Measurements from ENCODE around the gene SRBD1. TPM values are rescaled to one million over a fixed set of nuclear protein-coding genes. Genes with fewer than 3 reads are reported as not detected.

SRBD1 gene
- total RNA-seq, 1 donor from 2014 or later: 13.1 TPM

- no peak for DNase-seq (ENCODE audit: low read depth)
These were observed 20.9 kb upstream of the SRBD1 start for GRCh38 chr2:45631955-45632354.

DNA sequence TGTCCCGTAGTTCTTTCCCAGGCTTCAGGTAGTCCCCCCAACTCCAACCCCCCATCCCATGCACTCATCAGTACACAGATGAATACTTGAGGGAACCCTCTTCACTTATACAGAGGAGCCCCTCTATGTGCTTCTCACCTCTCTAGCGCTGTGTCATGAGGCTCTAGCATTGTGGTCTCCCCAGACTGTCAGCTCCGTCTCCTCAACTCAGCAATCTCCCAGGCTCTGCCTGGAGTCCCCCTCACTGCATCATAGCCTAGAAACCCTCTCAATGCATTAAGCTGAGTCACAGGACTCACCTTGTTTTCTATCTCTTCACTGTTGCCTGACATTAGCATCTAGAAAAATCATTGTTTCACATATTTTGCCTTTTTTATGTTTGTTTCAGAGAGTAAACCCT lies 20.3 kb upstream of the SRBD1 start:
- DNase-seq (ENCODE audit: low read depth): no peak

GRCh38 chr2:45629971-45630370 lies 18.9 kb upstream of the SRBD1 start:
- no peak for DNase-seq (ENCODE audit: low read depth)

DNA sequence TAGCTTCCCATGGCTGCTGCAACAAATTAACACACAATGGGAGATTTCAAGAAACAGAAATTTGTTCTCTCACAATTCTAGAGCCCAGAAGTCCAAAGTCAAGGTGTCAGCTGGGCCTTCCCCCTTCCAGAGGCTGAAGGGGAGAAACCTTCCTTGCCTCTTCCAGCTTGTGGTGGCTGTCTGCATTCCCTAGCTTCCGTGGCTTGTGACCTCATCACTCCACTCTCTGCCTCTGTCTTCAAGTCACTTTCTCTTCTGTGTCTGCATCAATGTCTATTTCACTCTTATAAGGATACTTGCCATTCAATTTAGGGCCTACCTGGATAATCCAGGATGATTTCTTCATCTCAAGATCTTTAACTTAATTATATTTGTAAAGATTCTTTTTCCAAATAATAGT lies 16.8 kb upstream of the SRBD1 start:
- peak; percentile 60 for DNase-seq (ENCODE audit: low read depth)

- DNase-seq (ENCODE audit: low read depth): no peak
These were observed 15.5 kb upstream of the SRBD1 start for GRCh38 chr2:45626387-45627221.

- DNase-seq (ENCODE audit: low read depth): no peak
These were observed 14.8 kb upstream of the SRBD1 start for GRCh38 chr2:45625824-45626223.

DNA sequence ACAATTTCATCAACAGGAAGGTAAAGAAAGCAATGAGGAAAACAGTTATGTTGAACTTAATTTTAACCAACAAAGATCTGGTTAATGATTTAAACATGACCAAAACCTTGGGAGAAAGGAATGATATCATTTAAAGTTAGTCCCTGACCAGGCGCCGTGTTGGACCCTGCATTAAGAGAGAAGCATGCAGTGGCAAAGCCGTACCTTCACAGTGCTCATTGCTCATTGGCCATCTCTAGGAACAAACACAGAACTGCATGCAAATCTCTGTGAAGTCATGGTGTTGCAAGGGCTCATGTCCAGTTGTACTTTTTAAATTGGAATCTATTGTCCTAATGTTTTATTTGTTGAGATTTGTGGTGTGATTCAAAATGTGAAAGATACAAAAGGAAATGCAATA lies 12.0 kb upstream of the SRBD1 start:
- no peak for DNase-seq (ENCODE audit: low read depth)

DNA sequence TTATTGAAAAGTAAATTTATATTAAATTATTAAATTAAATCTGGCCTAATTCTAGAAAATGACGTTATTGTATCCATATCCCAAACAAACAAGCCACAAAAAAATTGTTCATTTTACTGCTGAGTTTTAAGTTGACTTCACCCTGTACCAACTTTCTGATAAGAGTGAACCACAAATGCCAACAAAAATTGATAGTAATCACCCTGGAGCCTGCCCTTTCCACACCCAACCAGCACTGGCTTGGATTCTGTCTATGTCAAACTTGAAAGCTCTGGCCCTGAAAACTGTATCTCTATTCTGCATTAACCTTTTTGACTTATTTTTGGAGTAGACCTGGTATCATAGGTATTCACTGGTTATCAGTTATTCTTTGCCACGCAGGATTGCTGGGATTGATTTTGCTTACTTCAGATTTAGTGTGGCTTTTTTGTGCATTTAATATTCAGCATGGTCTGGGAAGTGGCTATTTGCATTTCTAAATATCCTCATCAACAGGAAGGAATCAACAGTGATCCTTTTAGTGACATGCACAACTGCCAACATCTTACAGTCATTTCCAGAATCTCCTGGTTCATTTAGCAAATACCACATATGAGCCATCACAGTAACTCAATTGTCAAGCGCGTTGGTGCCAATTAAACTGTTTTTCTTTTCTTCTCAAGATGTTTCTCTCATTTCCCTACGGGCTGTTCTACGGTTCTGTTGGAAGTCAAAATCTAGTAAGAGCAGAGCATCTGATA lies 11.4 kb upstream of the SRBD1 start:
- DNase-seq (ENCODE audit: low read depth): no peak

GRCh38 chr2:45617496-45617895 lies 6.4 kb upstream of the SRBD1 start:
- no peak for DNase-seq (ENCODE audit: low read depth)

- peak; percentile 13 for DNase-seq (ENCODE audit: low read depth)
These were observed 5.8 kb upstream of the SRBD1 start for GRCh38 chr2:45616658-45617411.

GRCh38 chr2:45614871-45615415 lies 3.9 kb upstream of the SRBD1 start:
- no peak for DNase-seq (ENCODE audit: low read depth)

DNA sequence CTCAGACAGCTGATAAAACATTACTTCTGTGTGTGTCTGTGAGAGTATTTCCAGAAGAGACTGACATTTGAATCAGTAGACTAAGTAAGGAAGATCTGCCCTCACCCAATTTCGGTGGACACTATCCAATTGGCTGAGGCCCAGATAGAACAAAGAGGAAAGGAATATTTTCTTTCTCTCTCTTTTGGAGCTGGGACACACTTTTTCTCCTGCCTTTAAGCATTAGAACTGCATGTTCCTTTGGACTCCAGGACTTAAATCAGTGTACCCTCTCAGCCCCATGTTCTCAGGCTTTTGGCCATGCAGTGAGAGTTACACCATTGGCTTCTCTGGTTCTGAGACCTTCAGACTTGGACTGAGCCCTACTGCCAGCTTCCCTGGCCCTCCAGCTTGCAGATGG lies 3.3 kb upstream of the SRBD1 start:
- DNase-seq (ENCODE audit: low read depth): peak; percentile 15

GRCh38 chr2:45612731-45613130 lies 1.7 kb upstream of the SRBD1 start:
- DNase-seq (ENCODE audit: low read depth): no peak

DNA sequence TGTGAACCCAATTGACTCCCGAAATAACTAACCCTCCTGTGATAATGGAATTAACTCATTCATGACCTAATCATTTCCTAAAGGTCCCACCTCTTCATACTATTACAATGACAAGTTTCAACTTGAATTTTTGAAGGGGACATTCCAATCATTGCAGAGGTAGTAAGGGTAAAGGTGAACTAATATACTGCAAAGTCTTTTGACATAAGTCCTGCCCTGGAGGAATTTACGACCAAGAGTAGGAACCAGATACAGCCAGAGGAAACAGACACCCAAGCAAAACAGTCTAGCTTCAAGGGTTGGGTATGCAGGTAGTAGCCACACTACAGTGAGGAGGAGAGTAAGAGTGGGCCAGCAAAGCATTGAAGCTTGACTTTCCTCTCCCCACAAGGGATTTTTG lies 1.2 kb upstream of the SRBD1 start:
- no peak for DNase-seq (ENCODE audit: low read depth)

DNA sequence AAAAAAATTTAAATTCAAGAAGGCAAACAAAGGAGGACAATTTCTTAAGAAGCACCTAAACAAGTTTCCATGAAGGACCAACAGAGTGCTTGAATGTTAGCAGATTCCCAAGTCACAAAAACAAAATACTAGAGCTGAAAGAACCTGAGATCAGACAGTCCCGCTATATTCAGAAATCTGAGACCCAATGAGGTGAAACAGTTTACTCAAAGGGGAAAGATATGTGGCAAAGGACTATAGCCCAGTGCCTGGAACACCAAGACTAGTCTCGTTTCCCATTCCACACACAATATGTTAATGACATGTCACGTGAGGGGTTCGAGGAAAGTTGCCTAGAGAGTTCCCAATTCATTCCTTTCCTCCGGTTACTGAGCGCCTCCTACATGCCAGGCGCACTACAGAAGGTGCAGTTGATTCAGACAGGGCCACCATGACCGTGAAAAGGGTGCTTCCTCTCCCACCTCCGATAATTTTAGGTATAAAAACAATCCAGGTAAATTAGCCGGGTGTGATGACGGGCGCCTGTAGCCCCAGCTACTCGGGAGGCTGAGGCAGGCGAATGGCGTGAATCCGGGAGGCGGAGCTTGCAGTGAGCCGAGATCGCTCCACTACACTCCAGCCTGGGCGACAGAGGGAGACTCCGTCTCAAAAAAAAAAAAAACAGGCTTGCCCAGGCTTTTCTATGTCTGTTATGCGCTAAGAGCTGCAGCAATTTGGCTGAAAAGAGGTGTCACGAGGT lies 617 bp downstream of the SRBD1 start:
- DNase-seq (ENCODE audit: low read depth): peak; percentile 85

DNA sequence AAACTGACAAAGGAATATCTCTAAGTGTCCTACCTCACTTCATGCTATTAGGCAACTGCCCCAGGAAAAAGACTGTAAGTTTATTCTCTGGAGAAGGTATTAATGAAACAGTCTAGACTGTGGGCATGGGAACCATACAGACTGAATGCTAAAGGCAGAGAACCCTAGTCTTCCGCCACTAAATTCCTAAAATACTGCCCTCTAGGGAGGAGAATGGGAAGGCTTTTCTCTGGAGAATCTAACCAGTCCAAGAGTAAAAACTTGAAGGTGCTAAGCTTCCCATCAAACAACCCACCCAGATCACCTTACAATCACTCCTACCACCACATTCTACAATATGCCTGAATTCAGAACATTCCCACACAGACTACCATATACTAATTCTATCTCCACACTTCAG lies 3.4 kb downstream of the SRBD1 start:
- DNase-seq (ENCODE audit: low read depth): peak; percentile 31

DNA sequence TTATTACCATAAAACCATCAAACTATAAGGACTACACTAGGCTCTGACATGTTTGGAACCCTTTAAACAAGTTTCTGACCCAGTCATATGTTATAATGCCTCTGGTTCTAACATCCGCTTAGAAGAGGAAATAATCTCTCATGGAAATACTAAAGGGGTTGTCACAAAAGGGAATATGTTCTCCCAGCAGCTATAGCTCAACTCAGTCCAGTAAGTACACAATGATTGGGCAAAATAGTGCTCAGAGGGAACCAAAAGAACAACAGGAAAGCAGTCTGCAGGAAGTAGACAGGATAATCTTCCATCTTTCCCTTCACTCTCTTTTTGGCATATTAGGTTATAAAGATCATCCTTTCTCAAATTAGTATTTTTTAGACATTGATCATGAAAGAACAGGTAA lies 4.3 kb downstream of the SRBD1 start:
- no peak for DNase-seq (ENCODE audit: low read depth)

DNA sequence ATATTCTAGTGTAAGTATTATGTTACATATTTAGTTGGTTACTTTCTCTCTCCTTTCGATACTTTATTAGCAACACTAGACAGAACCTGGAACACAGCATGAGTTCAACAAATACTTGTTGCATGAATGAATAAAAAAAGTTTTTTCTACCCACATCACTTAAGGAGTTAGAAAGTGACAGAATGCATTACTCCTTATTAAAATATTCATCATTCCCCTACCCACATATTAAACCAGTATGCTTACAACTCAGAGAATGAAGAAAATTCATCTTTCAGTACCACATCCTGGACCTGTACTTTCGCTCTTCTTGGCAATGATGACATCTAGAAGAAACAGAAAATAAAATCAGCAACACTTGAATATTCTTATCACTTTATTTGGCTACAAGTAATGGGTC lies 6.0 kb downstream of the SRBD1 start:
- no peak for DNase-seq (ENCODE audit: low read depth)

GRCh38 chr2:45602624-45603023 lies 8.4 kb downstream of the SRBD1 start:
- DNase-seq (ENCODE audit: low read depth): no peak

DNA sequence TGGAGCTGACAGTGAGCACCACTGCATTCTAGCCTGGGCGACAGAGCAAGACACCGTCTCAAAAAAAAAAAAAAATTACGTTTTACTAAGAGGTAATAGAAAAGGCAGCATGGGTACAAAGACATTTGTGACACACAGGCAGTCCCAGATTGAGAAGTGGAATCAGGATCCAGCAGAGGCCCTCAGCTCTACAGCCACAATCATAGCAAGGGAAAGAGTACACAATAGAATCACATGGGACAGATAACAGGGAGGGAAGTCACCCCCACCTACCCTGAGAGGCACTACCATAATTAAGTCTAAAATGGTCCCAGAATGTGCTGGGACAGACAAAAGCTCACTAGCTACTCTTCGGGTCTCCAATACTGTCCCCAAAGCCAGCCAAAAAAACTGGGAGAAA lies 12.5 kb downstream of the SRBD1 start:
- no peak for DNase-seq (ENCODE audit: low read depth)

DNA sequence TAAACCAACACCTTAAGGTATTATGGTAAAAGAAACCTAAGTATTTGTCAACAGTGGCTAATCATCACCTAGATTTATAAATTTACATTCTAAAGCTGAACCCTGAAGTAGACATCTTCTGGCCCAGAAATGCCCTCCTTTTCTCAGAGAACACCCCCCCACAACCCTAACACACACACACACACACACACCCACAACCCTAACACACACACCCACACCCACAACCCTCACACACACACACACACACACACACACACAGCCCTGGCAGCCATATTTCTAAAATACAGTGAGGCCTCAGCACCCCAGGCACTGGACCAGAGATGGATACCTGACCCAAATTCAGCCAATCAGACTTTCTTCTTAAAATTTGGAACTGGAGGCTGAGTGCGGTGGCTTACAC lies 14.3 kb downstream of the SRBD1 start:
- no peak for DNase-seq (ENCODE audit: low read depth)

All from myocyte (in vitro differentiated cells).